ENCODE results near the gene ZNF804A. TPM values are rescaled to one million over a fixed set of nuclear protein-coding genes. Genes with fewer than 3 reads are reported as not detected.
"Not testable (repeated sequence)": the region's sequence is repeated elsewhere in the genome, so short reads cannot be mapped to it uniquely, and the experiment has no call there.

The ZNF804A gene
- total RNA-seq, 1 experiment from 2014 or later, result not detected

DNA sequence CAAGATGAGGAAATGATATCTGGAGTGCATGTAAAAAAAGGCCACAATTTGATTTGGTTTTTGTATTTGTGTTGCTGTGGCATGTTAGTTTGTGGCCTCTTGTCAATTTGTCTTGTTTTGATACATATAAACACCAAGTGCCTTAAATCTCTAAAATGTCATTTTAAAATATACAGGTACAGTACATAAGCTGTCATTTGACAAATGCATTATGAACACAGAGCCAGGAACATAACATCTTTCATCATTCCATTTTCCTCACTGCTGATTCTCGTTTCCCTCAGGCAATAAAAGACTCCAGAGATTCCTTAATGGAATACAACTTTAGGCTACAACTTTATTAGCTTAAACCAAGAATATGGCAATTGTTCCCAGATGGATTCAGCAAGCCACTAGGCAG lies 217.5 kb downstream of the ZNF804A start:
- no peak for DNase-seq (ENCODE audit: low spot score)

DNA sequence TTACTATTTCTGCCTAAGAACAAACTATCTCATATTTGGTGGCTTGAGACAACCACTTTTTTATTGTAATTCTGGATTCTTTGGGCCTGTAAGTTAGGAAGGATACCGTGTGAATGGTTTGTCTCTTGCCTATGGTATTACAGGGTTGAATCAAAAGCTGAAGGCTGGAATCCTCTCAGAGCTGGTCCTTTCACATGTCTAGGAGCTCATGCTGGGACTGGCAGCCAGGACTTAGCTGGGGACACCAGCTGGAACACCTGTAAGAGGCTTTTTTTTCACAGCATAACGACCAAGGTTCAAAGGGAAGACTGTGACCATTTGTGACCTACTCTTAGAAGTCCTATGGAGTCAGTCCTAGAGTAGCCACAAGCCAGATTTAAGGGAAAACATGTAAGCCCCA lies 226.3 kb downstream of the ZNF804A start:
- no peak for DNase-seq (ENCODE audit: low spot score)

DNA sequence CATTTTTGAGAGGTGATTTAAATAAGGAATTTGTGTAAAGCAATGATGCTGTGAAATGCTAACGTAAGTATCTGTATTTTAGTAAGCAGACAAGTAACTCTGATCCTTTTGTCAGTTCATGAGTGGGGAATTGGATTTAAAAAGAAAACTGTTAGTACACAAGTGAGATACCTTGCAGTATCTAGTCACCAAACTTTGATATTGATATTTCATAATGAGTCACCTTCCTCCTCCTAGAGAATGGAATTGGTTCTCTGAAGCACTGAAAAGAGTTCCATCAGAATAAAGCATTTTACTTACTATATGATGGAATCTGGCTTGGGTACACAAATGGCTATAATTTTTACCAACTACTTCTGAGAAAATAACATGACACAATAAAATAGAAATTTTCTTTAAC lies 232.2 kb downstream of the ZNF804A start:
- DNase-seq (ENCODE audit: low spot score), result no peak

DNA sequence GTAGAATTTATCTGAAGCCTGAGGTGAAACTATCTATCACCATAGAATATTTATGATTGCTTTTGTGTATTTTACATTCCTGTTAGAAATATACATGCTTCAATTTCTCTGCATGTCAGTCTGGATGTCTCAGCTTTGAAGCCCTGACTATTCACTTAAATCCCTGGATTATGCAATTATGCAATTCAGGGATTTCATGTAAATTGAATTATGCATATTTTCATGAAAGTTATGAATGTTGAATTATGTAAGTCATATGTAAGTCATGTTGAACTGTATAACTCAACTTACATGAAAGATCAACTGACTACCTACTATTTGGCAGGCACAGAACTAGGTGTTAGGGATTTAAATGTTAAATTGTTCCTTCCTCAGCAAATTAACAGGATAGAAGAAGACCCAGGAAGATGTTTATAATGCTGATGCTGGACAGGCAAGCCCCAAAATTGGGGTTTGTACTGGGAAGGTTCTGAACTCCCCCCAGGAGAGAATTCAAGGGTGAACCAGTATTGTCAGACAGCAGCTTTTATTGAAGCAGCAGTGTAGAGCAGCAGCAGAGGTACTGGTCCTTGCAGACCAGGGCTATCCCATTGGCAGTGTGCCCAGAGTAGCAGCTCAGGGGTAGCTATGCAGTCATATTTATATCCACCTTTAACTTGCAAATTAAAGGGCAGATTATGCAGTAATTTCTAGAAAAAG lies 236.5 kb downstream of the ZNF804A start:
- no peak for DNase-seq (ENCODE audit: low spot score)

DNA sequence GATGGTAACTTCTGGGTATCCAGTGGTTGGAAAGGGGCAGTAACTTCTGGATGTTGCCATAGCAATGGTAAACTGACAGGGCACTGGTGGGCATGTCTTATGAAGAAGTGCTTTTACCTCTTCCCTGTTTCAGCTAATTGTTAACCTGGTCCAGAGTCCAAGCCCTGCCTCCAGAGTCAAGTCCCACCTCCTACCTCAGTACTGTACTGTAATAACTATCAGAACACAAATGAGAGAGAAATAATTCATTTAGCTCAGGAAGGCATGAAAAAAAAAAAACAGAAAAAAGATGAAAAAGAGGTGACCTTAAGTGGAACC lies 237.0 kb downstream of the ZNF804A start:
- DNase-seq (ENCODE audit: low spot score), result peak; percentile 22

DNA sequence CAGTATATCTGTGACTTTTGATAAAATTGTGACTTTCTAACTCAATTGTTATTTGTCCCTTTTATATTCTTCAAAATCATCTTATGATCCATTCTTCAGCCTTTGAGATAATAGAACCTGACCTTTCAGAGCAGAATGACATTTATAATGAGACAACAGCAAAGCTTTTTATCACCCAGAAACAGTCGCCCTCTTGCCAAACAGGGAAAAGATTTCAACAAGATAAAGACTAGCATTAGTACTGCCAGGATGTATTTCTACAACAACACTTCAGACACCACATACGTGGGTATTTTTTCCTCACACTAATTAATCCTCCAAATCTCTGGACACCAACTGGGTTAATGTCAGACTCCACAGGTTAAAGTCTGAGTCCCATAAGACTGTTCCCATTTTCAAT lies 249.0 kb downstream of the ZNF804A start:
- DNase-seq (ENCODE audit: low spot score), result no peak

DNA sequence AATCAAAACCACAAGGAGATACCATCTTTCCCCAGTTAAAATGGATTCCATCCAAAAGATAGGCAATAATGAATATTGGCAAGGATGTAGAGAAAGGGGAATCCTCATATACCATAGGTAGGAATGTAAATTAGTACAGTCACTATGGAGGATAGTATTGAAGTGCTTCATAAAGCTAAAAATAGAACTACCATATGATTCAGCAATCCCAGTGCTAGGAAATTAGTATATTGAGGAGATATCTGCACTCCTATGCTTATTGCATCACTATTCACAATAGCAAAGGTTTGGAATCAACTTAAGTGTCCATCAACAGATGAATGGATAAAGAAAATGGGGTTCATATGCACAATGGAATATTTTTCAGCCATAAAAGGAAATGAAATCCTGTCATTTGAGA lies 251.2 kb downstream of the ZNF804A start:
- DNase-seq (ENCODE audit: low spot score), result no peak

DNA sequence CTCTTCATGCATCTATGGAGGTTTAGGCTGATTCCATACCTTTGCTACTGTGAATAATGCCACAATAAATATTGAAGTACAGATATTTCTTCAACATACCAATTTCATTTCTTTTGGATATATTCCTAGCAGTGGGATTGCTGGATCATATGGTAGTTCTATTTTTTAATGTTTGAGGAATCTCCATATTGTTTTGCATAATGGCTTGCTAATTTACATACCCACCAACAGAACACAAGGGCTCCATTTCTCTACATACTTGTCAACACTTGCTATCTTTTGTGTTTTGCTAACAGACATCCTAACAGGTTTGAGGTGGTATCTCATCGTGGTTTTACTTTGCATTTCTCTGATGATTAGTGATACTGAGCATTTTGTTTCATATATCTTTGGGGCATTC lies 253.2 kb downstream of the ZNF804A start:
- DNase-seq (ENCODE audit: low spot score), result no peak

DNA sequence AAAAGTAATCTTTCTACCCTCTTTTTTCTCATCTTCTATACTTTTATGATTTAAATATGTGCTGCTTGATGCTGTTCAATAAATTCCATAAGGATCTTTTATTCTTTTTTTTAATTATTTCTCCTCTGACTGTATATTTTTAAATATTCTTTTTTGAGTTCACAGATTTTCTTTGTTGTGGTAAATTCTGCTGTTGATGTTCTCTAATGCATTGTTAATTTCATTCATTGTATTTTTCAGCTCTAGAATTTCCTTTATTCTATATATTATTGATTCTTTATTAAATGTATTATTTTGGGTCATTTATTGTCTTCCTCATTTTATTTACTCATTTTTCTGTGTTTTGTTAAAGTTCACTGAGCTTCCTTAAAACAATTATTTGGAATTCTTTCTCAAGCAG lies 260.9 kb downstream of the ZNF804A start:
- DNase-seq (ENCODE audit: low spot score), result no peak

DNA sequence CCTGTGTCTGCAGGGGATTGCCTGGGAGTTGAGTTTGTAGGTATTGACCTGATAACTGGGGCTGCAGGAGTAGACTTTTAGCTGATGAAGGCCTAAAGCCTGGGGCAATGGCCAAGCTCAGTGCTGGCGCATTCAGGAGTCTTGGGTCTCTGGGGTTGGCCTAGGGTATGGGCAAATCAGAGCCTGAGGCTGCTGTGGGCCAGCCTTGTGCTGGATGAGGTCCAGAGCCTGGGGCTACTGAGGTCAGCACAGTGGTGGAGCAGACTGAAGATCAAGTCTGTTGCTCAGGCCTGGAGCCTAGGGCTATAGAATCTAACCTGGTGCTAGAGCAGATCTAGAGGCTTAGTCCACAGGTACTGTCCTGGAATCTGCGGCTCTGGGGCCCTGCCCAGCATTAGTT lies 262.4 kb downstream of the ZNF804A start:
- DNase-seq (ENCODE audit: low spot score), result no peak

DNA sequence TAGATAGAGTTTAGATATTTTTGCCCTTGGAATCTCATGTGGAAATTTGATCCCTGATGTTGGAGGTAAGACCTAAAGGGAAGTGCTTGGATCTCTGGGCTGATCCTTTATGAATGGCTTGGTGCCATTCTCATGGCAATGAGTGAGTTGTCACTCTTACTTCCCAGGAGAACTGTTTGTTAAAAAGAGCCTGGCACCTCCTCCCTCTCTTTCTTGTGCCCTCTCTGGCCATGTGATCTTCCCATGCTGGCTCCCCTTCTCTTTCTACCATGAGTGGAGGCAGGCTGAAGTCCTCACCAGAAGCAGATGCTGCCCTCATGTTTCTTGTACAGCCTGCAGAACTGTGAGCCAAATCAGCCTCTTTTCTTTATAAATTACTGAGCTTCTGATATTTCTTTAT lies 276.9 kb downstream of the ZNF804A start:
- no peak for DNase-seq (ENCODE audit: low spot score)

DNA sequence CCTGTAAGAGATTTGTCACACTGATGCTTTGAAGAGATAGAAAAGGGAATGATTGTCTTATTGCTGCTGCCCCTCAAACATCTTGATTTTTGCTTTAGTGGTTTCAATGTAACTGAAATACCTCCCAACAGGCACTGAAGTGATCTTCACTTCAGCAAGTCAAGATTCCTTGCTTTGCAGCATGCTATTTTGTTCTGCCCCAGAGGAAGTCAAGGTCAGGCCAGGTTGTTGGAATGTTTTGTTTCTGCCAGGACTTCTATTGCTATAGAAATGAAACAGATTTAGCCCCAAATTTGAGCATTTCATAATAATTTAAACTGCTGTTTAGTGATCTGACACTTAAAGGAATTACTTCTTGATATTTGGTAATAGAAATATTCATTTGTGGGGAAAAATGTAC lies 277.6 kb downstream of the ZNF804A start:
- DNase-seq (ENCODE audit: low spot score), result no peak

DNA sequence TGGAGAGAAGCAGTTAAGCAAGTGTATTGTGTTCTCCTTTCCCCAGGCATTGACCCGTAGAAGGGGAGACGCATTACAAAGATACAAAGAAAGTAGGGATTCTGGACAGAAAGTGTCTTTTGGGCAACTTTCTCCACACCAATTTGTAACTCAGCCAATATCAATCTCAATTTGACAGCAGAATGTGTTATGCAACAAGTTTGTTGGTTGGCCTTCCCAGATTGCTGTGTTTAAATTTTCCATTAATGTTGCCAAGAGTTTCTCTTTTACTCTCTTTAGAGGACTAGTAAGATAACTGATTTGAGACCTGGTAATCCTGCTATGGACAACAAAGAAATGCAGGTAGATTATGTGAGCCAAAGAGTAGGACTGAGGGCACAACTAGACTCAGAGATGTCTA lies 279.6 kb downstream of the ZNF804A start:
- no peak for DNase-seq (ENCODE audit: low spot score)

DNA sequence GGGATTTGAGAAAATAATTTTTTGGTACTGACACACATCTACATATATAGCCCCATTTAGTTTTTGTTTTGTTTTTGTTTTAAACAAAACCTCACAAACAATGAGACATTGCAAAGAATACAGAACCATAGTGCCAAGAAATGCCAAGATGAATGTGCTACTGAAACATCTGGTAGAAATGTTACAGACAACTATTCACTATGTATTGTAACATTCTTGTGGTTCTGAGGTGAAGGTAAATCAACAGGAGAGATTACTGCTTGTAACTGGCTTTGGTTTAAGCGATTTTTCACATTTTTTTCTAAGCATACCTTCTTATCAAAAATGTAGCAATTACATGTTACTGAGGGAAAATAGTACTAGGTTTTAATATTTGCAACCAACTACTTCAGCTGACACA lies 281.3 kb downstream of the ZNF804A start:
- no peak for DNase-seq (ENCODE audit: low spot score)

DNA sequence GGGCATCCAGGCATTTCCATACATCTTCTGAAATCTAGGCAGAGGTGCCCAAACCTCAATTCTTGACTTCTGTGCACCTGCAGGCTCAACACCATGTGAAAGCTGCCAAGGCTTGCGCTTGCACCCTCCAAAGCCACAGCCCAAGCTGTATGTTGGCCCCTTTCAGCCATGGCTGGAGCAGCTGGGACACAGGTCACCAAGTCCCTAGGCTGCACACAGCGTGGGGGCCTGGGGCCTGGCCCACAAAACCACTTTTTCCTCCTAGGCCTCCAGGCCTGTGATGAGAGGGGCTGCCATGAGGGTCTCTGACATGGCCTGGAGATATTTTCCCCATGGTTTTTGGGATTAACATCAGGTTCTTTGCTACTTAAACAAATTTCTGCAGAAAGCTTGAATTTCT lies 288.3 kb downstream of the ZNF804A start:
- DNase-seq (ENCODE audit: low spot score), result not testable (repeated sequence)

DNA sequence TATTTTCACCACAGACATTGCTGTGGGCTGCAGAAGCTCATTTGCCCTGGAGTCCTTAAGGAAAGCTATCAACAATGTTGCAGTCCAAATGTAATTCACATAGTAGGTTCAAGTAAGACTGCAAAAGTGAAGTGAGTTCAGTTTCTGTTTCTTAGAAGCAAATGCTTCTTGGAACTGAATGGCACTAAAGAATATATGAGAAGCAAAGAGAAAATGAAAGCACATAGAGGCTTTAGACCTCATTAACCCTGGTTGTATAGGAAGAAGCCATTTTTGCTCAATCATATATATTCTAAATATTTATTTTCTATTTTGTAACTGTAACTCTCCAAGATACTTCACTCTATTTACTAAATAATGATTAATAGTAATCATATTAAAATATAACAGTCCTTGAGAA lies 292.0 kb downstream of the ZNF804A start:
- no peak for DNase-seq (ENCODE audit: low spot score)

DNA sequence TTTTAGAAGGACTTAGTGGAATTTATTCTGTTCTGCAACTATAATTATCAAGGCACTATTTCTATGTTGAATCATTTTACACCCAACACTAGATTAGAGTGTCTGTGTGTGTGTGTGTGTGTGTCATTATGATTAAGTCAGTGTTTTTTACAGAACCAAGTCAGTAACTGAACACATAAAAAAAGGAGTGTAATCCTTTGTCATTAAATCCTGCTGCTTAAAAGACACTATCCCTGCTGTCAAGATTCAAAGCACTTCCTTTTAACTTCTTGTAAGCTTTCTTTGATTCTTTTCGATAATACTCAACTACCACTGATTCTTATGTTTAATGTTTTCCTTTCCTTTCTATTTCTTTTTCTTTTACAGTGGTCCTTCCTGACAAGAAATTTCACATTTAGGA lies 306.7 kb downstream of the ZNF804A start:
- DNase-seq (ENCODE audit: low spot score), result no peak

DNA sequence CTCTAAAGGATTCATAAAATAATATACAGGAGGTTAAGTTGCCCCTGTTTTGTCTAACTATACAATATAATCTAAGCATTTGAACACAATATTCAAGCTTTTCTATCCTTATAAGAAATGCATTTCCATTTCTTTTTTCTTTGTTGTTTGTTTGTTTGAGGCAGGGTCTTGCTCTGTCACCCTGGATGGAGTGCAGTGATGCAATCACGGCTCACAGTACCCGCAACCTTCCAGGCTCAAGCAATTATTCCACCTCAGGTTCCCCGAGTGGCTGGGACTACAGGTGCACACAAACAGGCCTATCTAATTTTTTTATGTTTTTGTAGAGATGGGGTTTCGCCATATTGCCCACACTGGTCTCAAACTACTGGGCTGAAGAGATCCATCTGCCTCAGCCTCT lies 307.8 kb downstream of the ZNF804A start:
- DNase-seq (ENCODE audit: low spot score), result no peak

DNA sequence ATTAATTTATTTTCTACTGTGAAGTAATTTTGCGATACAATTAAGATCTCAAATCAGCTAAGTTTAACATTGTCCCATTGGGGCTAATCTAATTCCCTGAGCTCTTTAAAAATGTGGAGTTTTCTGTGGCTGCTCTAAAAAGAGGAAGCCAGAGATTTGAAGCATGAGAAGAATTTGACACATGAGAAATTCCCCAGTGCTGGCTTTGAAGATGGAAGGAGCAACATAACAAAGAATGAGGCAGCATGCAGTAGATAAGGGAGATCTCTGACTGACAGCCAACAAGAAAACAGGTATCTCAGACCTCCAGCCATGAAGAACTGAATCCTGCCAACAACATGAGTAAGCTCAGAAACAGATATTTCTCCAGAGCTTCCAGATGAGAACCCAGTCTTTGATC lies 308.4 kb downstream of the ZNF804A start:
- DNase-seq (ENCODE audit: low spot score), result no peak

DNA sequence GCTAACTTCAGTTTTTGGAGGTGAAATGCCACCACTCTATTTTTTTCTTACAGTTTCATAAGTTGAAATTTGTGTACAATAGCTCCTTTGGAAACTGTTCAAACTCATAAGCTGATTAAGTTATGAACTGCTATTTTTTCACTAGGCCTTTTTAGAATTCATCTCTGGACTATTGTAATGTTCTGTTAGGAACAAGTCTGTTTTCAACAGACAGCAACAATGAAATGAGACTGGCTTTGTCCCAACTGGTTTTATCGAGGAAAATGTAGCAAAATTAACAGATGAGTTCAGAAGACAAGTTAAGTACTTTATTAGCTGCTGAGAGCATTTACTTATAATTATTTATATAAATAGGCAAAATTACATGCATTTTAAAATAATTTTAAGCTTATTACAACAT lies 310.6 kb downstream of the ZNF804A start:
- no peak for DNase-seq (ENCODE audit: low spot score)

DNA sequence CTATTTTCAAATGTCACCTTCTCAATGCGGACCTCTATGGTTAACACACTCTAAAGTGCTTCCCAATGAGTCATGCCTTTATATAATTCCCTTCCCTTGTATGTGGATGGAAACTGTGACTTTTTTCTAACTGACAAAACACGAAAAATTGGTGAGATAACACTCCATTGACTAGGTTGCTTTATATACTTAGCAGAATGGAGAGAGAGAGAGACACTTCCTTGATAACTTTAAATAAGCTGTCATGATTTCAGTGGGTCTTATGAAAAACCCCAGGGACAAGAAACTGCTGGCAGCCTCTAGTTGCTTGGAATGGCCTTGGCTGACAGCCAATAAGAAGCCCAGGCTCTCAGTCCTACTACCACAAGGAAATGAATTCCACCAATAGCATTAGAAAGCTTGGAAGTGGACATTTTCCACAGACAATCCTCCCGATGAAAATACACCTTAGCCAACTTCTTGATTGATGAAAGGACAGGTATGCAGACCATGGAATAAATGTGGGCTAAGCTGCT lies 322.2 kb downstream of the ZNF804A start:
- no peak for DNase-seq (ENCODE audit: low spot score)

DNA sequence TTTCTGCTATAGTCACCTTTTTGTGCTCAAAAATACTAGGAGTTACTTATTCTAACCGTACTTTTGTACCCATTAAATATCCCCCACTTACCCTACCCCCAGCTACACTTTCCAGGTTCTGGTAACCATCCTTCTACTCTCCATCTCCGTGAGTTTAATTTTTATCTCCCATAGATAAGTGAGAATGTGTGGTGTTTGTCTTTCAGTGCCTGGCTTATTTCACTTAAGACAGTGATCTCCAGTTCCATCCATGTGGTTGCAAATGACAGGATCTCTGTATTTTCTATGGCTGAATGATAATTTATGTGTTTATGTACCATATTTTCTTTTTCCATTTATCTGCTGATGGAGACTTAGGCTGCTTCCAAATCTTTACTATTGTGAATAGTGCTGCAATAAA lies 323.3 kb downstream of the ZNF804A start:
- no peak for DNase-seq (ENCODE audit: low spot score)

DNA sequence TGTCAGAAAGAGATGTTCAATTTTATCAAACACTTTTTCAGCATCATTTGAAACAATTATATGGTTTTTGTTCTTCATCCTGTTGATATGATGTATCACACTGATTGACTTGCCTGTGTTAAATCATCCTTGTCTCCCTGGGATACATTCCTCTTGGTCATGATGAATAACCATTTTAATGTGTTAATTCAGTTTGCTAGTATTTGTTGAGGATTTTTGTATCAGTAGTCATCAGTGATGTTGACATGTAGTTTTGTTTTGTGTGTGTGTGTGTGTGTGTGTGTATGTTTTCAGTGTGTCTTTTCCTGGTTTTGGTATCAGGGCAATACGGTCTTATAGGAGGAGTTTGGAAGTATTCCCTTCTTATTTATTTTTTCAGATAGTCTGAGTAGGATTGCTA lies 325.4 kb downstream of the ZNF804A start:
- no peak for DNase-seq (ENCODE audit: low spot score)

DNA sequence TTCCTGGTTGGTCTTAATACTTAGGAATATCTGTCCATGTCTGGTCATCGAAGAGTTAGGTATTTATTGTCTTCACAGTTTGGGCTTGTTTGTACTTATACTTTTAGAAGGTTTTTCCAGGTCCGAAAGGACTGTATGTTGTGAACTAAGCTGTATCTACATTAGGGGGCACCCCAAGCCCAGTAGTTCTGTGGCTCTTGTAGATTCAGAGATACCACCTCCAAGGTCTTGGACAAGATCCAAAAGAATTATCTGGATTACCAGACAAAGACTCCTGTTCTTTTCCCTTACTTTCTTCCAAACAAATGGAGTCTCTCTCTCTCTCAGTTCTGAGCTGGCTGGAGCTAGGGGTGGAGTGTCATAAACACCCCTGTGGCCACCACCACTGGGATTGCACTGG lies 328.7 kb downstream of the ZNF804A start:
- no peak for DNase-seq (ENCODE audit: low spot score)
